ENCODE measurements around the gene DUSP23.

DNA sequence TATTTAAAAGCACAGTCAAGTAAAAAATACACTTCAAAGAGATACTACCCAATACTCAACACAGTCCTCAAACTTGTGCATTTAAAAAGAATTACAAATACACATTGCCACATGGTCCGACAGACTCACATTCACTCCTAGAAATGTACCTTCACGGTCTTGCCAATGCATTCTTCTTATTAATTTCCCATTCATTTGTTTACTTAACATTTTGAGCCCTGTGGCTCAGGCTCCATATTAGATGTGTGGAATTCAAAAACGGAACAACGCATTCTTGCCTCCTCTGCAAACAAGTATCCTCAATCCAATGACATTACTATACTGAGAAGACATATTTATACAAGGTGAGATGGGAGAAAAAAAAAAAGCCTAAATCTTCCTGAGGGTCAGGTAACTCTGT, 2.5 kb upstream of the DUSP23 start:
- TF ChIP-seq POLR2A (IDR thresholded peaks at IDR 0.05; ENCODE audit: low read depth, low read length) (no peak), EZH2 (IDR thresholded peaks at IDR 0.05; ENCODE audit: borderline replicate concordance, low read depth, low read length, severe bottlenecking) (no peak), JUN (IDR thresholded peaks at IDR 0.05; ENCODE audit: borderline replicate concordance, insufficient read depth, insufficient read length, low read depth) (no peak), GATA2 (IDR thresholded peaks at IDR 0.05; ENCODE audit: insufficient read depth, insufficient read length, low read depth, low read length) (no peak), MYC (IDR thresholded peaks at IDR 0.05; ENCODE audit: low read depth, low read length) (no peak), POLR2AphosphoS5 (IDR thresholded peaks at IDR 0.05; ENCODE audit: insufficient read depth, low read depth, low read length) (no peak), FOS (IDR thresholded peaks at IDR 0.05; ENCODE audit: borderline replicate concordance, insufficient read depth, low read length) (no peak)
- TF ChIP-seq, protein P1, sequence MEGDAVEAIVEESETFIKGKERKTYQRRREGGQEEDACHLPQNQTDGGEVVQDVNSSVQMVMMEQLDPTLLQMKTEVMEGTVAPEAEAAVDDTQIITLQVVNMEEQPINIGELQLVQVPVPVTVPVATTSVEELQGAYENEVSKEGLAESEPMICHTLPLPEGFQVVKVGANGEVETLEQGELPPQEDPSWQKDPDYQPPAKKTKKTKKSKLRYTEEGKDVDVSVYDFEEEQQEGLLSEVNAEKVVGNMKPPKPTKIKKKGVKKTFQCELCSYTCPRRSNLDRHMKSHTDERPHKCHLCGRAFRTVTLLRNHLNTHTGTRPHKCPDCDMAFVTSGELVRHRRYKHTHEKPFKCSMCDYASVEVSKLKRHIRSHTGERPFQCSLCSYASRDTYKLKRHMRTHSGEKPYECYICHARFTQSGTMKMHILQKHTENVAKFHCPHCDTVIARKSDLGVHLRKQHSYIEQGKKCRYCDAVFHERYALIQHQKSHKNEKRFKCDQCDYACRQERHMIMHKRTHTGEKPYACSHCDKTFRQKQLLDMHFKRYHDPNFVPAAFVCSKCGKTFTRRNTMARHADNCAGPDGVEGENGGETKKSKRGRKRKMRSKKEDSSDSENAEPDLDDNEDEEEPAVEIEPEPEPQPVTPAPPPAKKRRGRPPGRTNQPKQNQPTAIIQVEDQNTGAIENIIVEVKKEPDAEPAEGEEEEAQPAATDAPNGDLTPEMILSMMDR (IDR thresholded peaks at IDR 0.05; ENCODE audit: extremely low read depth in 1 of 2, insufficient read depth in 1 of 2, low read depth in 1 of 2, low read length in 2 of 2) = no peak
- TF ChIP-seq, protein P2, sequence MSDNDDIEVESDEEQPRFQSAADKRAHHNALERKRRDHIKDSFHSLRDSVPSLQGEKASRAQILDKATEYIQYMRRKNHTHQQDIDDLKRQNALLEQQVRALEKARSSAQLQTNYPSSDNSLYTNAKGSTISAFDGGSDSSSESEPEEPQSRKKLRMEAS (IDR thresholded peaks at IDR 0.05; ENCODE audit: insufficient read depth, insufficient read length) = no peak
